GM20000 (cell line): ENCODE data around the gene DAP.

ENCODE experiments used
- DNase-seq: peaks from one replicate; pipeline ENCODE4 v3.0.0; 2012; ENCODE audit warnings: low spot score
- CTCF ChIP-seq: IDR thresholded peaks from 2 replicates; pipeline ENCODE4 v1.5.1; 2012; ENCODE audit warnings: mild to moderate bottlenecking, control low read depth; ENCODE audit errors: extremely low read depth, missing control alignments

DAP gene

GRCh38 chr5:10630126-10630525 lies 130.9 kb downstream of the DAP start:
- DNase-seq, result no peak
- TF ChIP-seq CTCF, result no peak

GRCh38 chr5:10629682-10630081 lies 131.4 kb downstream of the DAP start:
- no peak for DNase-seq
- TF ChIP-seq CTCF, result no peak
